Measurements from ENCODE around the gene GALNT18. TPM values are rescaled to one million over a fixed set of nuclear protein-coding genes. Genes with fewer than 3 reads are reported as not detected.

GALNT18 gene
- total RNA-seq, 2 experiments from 2014 or later, result 6.8 to 7.4 TPM

GRCh38 chr11:11239959-11240358 lies 381.8 kb downstream of the GALNT18 start:
- no peak for DNase-seq
- intact Hi-C loops (cut with micrococcal nuclease), result no loop called here
- ATAC-seq, result no peak
- Mint-ChIP-seq H3K27me3 (no peaks in the 10 kb centered on the region), H3K4me1 (ENCODE audit: low read depth) (peaks cover 7% of the 10 kb centered on the region), H3K36me3 (ENCODE audit: low read depth) (no peaks in the 10 kb centered on the region), H3K9me3 (no peaks in the 10 kb centered on the region), H3K4me3 (no peak overlapping the region), H3K27ac (no peak overlapping the region)
- CTCF ChIA-PET, result interaction anchor here (0.6 kb wide), 1 partner anchor 411 kb away, joined by 3 read pairs; no protein-coding TSS in a partner anchor
- POLR2A ChIA-PET, result no interaction called here
- TF ChIP-seq CTCF (IDR thresholded peaks at IDR 0.05), result no peak

GRCh38 chr11:11237070-11237832 lies 384.6 kb downstream of the GALNT18 start:
- no peaks in the 10 kb centered on the region for H3K36me3 Mint-ChIP-seq (ENCODE audit: low read depth)
- POLR2A ChIA-PET, result no interaction called here
- ATAC-seq (no peak), DNase-seq (no peak)
- CTCF ChIA-PET, result no interaction called here
- H3K4me3 Mint-ChIP-seq, result no peak overlapping the region
- H3K27me3 Mint-ChIP-seq, result no peaks in the 10 kb centered on the region
- TF ChIP-seq CTCF (IDR thresholded peaks at IDR 0.05), result no peak
- H3K9me3 Mint-ChIP-seq, result no peaks in the 10 kb centered on the region
- H3K4me1 Mint-ChIP-seq (ENCODE audit: low read depth), result no peaks in the 10 kb centered on the region
- H3K27ac Mint-ChIP-seq, result no peak overlapping the region
- intact Hi-C loops (cut with micrococcal nuclease), result no loop called here

GRCh38 chr11:11236498-11237059 lies 385.2 kb downstream of the GALNT18 start:
- no peak for TF ChIP-seq CTCF (IDR thresholded peaks at IDR 0.05)
- Mint-ChIP-seq H3K27me3 (no peaks in the 10 kb centered on the region), H3K9me3 (no peaks in the 10 kb centered on the region), H3K4me3 (no peak overlapping the region), H3K36me3 (ENCODE audit: low read depth) (no peaks in the 10 kb centered on the region), H3K4me1 (ENCODE audit: low read depth) (no peaks in the 10 kb centered on the region), H3K27ac (no peak overlapping the region)
- intact Hi-C loops (cut with micrococcal nuclease), result no loop called here
- no peak for ATAC-seq
- POLR2A ChIA-PET, result no interaction called here
- CTCF ChIA-PET, result interaction anchor here (1.3 kb wide), 1 partner anchor 563 kb away, joined by 3 read pairs; no protein-coding TSS in a partner anchor
- no peak for DNase-seq

DNA sequence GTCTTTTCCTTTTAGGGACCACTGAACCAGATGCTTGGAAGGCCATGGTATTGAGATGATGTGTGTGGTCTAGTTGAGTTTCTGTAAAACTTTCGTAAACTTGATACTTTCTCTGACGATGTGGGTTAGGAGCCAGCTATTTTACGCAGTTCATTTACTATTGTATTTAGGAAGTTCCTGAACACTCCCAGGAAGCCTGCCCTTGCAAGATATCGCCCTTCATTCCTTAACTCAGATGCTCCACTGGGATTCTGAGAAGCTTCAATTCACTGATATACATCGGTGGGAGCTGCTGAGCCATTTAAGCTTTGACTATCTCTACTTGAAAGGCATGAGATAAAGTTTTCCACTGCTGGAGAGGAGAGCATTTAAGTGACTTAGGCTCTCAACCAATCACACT lies 390.0 kb downstream of the GALNT18 start:
- intact Hi-C loops (cut with micrococcal nuclease), result no loop called here
- H3K36me3 Mint-ChIP-seq (ENCODE audit: low read depth), result no peaks in the 10 kb centered on the region
- H3K27ac Mint-ChIP-seq, result no peak overlapping the region
- no peaks in the 10 kb centered on the region for H3K4me1 Mint-ChIP-seq (ENCODE audit: low read depth)
- no peak for TF ChIP-seq CTCF (IDR thresholded peaks at IDR 0.05)
- H3K27me3 Mint-ChIP-seq, result peaks cover 5% of the 10 kb centered on the region
- ChIA-PET CTCF (interaction anchor here (0.9 to 1.2 kb wide), 4 partner anchors 35 to 559 kb away, joined by 3 to 6 read pairs (median 3); no protein-coding TSS in a partner anchor), POLR2A (no interaction called here)
- ATAC-seq, result no peak
- H3K4me3 Mint-ChIP-seq, result no peak overlapping the region
- no peaks in the 10 kb centered on the region for H3K9me3 Mint-ChIP-seq
- no peak for DNase-seq
